Measurements from ENCODE around the gene SMIM24.

SMIM24 gene

GRCh38 chr19:3501780-3502179 lies 21.5 kb upstream of the SMIM24 start:
- DNase-seq (ENCODE audit: extremely low read depth, insufficient read length): no peak
- Histone ChIP-seq H3K4me3 (replicated peaks; ENCODE audit: low read depth, low read length) (no peak overlapping the region), H3K27me3 (replicated peaks; ENCODE audit: control insufficient read depth, insufficient read depth, low read length) (no peaks in the 10 kb centered on the region), H3K36me3 (ENCODE audit: control insufficient read depth, insufficient read depth, low read length) (peaks cover 1% of the 10 kb centered on the region)
- no peak for TF ChIP-seq CTCF (IDR thresholded peaks at IDR 0.05; ENCODE audit: insufficient read depth, low read length, poor library complexity, severe bottlenecking)

DNA sequence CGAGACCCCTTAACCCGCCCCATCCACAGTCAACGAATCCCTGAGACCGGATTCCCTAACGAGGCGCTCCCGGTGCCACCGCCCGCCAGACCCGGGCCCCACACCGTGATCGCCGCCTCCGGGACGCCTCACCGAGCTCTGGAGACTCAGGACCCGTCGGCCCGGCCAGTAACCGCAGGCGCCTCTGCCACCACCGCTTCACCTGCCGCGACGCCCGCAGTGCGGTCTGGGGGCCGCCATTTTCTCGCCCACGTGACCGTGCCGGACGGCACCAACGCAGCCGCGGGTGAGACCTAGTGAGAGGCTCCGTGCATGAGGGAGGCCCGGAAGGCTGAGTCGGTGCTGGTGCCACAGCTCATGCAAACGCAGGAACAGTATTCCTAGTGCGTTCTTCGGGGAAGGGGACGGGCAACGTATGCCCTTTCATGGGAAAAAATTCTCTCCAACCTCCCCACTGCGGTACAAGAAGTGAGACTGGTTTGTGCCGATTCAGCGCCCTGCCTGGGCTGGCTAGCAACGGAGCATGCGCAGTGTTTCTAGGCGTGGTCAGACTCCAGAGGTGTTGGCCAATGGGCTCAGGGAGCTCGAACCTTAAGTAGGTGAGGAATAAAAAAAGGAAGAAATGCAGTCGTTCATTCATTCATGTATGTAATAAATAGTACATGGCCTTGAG lies 20.2 kb upstream of the SMIM24 start, which contains the start of gene DOHH:
DOHH (minus strand) TSS at position 246 of the 673 bp plus-strand sequence. CDS start 3,860 bp downstream, outside the sequence.
- DNase-seq (ENCODE audit: extremely low read depth, insufficient read length): peak; percentile 97
- peaks cover 1% of the 10 kb centered on the region for H3K36me3 ChIP-seq (ENCODE audit: control insufficient read depth, insufficient read depth, low read length)
- TF ChIP-seq CTCF (IDR thresholded peaks at IDR 0.05; ENCODE audit: insufficient read depth, low read length, poor library complexity, severe bottlenecking): no peak
- no peaks in the 10 kb centered on the region for H3K27me3 ChIP-seq (replicated peaks; ENCODE audit: control insufficient read depth, insufficient read depth, low read length)
- peak within 1 kb of the TSS; percentile 85 for H3K4me3 ChIP-seq (replicated peaks; ENCODE audit: low read depth, low read length)

- no peak for DNase-seq (ENCODE audit: extremely low read depth, insufficient read length)
- TF ChIP-seq CTCF (IDR thresholded peaks at IDR 0.05; ENCODE audit: insufficient read depth, low read length, poor library complexity, severe bottlenecking): no peak
- H3K4me3 ChIP-seq (replicated peaks; ENCODE audit: low read depth, low read length): peak overlapping the region; percentile 85
- peaks cover 1% of the 10 kb centered on the region for H3K36me3 ChIP-seq (ENCODE audit: control insufficient read depth, insufficient read depth, low read length)
- H3K27me3 ChIP-seq (replicated peaks; ENCODE audit: control insufficient read depth, insufficient read depth, low read length): no peaks in the 10 kb centered on the region
Observed at GRCh38 chr19:3499738-3500428, 19.6 kb upstream of the SMIM24 start.

GRCh38 chr19:3497757-3498520 lies 17.6 kb upstream of the SMIM24 start:
- Histone ChIP-seq H3K36me3 (ENCODE audit: control insufficient read depth, insufficient read depth, low read length) (peaks cover 6% of the 10 kb centered on the region), H3K4me3 (replicated peaks; ENCODE audit: low read depth, low read length) (no peak overlapping the region), H3K27me3 (replicated peaks; ENCODE audit: control insufficient read depth, insufficient read depth, low read length) (no peaks in the 10 kb centered on the region)
- no peak for DNase-seq (ENCODE audit: extremely low read depth, insufficient read length)
- no peak for TF ChIP-seq CTCF (IDR thresholded peaks at IDR 0.05; ENCODE audit: insufficient read depth, low read length, poor library complexity, severe bottlenecking)

DNA sequence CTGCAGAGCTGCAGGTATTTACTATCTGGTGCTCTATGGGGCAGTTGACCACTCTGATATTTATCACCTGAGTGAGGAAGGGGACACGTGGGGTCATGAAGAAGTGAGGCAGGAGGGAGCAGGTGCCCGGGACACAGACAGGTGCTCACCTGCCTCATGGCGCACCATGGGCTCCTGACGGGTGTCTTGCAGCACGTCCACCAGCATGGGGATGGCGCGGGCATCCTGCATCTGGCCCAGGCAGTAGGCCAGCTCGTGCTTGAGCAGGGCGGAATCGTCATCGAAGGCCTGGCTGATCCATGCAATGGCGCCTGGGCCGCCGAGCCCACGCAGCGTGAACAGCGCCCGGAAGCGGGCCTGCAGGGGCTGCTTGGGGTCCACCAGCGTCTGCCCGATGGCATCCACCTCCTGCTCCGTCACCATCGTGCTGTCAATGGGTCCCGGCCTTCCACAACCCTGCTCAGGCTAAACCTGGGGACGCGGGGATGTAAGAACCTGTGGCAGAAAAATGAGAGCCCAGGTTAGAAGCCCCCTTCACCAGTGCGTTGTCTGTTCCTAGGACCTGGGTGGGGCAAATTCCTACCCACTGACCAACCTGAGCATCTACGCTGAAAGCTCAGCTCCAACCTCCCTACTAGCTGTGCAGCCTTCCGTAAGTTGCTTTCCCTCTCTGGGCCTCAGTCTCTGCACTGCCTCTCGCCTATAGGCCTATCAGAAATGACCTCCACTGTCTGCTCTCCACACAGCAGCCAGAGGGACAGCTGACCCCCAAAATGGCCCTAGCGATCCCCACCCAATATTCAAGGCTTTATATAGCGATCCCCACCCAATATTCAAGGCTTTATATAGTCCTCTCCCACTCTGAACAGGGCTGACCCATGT lies 16.3 kb upstream of the SMIM24 start:
- TF ChIP-seq CTCF (IDR thresholded peaks at IDR 0.05; ENCODE audit: insufficient read depth, low read length, poor library complexity, severe bottlenecking): no peak
- no peak overlapping the region for H3K4me3 ChIP-seq (replicated peaks; ENCODE audit: low read depth, low read length)
- no peaks in the 10 kb centered on the region for H3K27me3 ChIP-seq (replicated peaks; ENCODE audit: control insufficient read depth, insufficient read depth, low read length)
- no peak for DNase-seq (ENCODE audit: extremely low read depth, insufficient read length)
- H3K36me3 ChIP-seq (ENCODE audit: control insufficient read depth, insufficient read depth, low read length): peaks cover 12% of the 10 kb centered on the region
